Retinal pigment epithelial cell (primary cell): ENCODE data around the gene JCAD.

Experiments used
- DNase-seq: peaks from one replicate; pipeline ENCODE4 v3.0.0-alpha.2; 2010; ENCODE audit warnings: low read depth
- H3K4me3 ChIP-seq: 2 replicates; pipeline ENCODE4 v1.5.1; 2011; ENCODE audit warnings: mild to moderate bottlenecking, low read length, control low read depth, moderate library complexity
- TF ChIP-seq, protein P1 (sequence below): conservative IDR thresholded peaks from 2 replicates; pipeline ENCODE4 v1.5.1; 2011; ENCODE audit warnings: low read depth, low read length, control low read depth, inconsistent platforms

The JCAD gene

DNA sequence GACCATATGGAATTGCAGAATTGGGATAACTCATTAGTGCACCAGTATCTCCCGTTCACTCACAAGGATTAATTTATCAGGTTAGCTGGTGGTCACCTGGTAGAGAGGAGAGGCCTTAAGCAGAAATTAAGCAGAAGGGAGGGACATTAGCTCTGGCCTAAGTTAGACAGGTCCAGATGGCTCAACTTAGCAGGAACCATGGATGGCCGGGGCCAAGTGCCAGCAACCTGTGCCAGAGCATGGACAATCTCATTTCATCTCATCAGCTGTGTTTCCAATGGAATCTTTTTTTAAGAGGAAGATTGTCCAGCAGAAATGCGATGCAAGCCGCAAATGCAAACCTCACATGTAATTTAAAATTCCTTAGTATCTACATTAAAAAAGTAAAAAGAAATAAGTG is 82.2 kb downstream of the JCAD start:
- TF ChIP-seq, protein P1, sequence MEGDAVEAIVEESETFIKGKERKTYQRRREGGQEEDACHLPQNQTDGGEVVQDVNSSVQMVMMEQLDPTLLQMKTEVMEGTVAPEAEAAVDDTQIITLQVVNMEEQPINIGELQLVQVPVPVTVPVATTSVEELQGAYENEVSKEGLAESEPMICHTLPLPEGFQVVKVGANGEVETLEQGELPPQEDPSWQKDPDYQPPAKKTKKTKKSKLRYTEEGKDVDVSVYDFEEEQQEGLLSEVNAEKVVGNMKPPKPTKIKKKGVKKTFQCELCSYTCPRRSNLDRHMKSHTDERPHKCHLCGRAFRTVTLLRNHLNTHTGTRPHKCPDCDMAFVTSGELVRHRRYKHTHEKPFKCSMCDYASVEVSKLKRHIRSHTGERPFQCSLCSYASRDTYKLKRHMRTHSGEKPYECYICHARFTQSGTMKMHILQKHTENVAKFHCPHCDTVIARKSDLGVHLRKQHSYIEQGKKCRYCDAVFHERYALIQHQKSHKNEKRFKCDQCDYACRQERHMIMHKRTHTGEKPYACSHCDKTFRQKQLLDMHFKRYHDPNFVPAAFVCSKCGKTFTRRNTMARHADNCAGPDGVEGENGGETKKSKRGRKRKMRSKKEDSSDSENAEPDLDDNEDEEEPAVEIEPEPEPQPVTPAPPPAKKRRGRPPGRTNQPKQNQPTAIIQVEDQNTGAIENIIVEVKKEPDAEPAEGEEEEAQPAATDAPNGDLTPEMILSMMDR, result no peak
- no peak overlapping the region for H3K4me3 ChIP-seq
- DNase-seq, result no peak

- DNase-seq, result no peak
- TF ChIP-seq, protein P1, result no peak
- H3K4me3 ChIP-seq, result no peak overlapping the region
These were observed 83.3 kb downstream of the JCAD start for GRCh38 chr10:29976134-29976533.

DNA sequence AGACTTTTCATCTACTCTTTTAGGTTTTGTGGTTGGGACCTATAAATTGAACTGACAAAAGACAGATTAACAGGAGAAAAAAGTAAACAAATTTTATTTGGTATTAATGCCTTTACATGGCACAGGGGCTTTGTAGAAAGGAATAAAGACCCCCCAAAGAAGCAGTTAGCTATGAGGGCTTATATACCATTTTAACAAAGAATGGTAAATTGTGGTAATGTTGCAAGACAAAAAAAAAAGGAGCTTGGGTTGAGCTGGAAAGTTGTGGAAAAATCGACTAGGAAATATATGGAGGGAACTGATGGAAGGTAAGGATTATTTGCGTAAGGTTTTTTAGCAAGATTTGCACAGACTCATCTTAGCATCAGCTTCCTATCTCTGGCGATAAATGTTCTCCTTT is 84.6 kb downstream of the JCAD start:
- TF ChIP-seq, protein P1, result no peak
- DNase-seq, result no peak
- no peak overlapping the region for H3K4me3 ChIP-seq

DNA sequence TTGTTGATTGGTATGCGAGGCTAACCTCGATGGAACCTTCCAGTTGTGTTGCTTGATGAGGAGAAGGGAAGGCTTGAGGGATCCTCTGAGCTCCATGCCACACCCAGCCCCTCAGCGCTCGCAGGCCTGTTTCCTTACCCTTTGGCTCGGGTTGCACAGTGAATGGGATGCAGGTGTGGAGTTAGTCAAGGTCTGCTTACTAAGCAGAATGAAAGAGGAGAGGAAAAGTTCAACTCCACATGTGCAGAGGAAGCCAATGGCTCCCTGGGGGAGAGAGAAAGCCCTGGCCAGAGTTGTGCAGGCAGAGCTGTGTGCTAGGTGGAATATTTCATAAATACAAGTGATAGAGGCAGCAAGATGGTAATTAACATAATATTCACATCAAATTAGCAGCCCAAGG is 85.5 kb downstream of the JCAD start:
- DNase-seq, result no peak
- no peak overlapping the region for H3K4me3 ChIP-seq
- TF ChIP-seq, protein P1, result no peak

- DNase-seq, result no peak
- H3K4me3 ChIP-seq, result no peak overlapping the region
- TF ChIP-seq, protein P1, result no peak
These were observed 88.8 kb downstream of the JCAD start for GRCh38 chr10:29970576-29970975.

DNA sequence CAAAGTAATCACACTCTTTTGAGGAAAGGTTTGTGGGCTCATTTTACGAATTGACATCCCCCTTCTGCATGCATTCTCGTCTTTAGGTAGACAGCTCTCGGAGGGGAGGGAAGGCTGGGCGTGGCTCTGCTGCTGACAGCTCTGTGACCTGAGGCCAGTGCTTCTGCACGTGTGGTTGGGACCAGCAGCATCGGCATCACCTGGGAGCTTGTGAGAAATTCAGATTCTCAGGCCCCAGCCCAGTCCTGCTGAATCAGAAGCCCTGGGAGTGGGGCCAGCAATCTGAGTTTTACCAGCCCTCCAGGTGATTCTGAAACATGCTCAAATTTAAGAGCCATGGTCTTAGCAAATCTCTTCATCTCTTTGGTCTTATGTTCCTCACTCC is 89.4 kb downstream of the JCAD start:
- TF ChIP-seq, protein P1, result no peak

GRCh38 chr10:29969255-29970011 is 90.0 kb downstream of the JCAD start:
- DNase-seq, result no peak
- TF ChIP-seq, protein P1, result no peak
- H3K4me3 ChIP-seq, result no peak overlapping the region

More for the DNA sequence above, 89.4 kb downstream of the JCAD start:
- DNase-seq, result no peak
- no peak overlapping the region for H3K4me3 ChIP-seq
